Neutrophil (primary cell): Measurements from ENCODE around the gene CROCC2.

Experiments
- H3K27ac ChIP-seq: fragments of 200-600 bp; sonication (generic); 2 replicates; pipeline ENCODE4 v1.5.1; 2016; ENCODE audit warnings: mild to moderate bottlenecking, moderate library complexity
- H3K27me3 ChIP-seq: fragments of 200-600 bp; sonication (generic); 2 replicates; pipeline ENCODE4 v1.6.0; 2016; ENCODE audit warnings: mild to moderate bottlenecking
- H3K36me3 ChIP-seq: fragments of 200-600 bp; sonication (generic); 2 replicates; pipeline ENCODE4 v1.5.1; 2017
- H3K4me1 ChIP-seq, 2 experiments: fragments of 200-600 bp in 1 of 2; sonication (generic) in 1 of 2; 1 replicate in 1 of 2; 2 replicates in 1 of 2; pipeline versions ENCODE4 v1.5.1 to v1.6.1; 2013 to 2016; ENCODE audit warnings: low read depth in 1 of 2, low read length in 1 of 2, mild to moderate bottlenecking in 1 of 2, moderate library complexity in 1 of 2; ENCODE audit not compliant: control insufficient read depth in 1 of 2, insufficient read depth in 1 of 2
- H3K4me3 ChIP-seq, 2 experiments: fragments of 200-600 bp in 1 of 2; sonication (generic) in 1 of 2; 1 replicate in 1 of 2; 2 replicates in 1 of 2; pipeline ENCODE4 v1.5.1; 2013 to 2016; ENCODE audit warnings: low read depth in 1 of 2, low read length in 1 of 2, mild to moderate bottlenecking in 1 of 2, moderate library complexity in 1 of 2
- H3K9me3 ChIP-seq: fragments of 200-600 bp; sonication (generic); 2 replicates; pipeline ENCODE4 v1.5.1; 2016
- TF ChIP-seq, protein P1 (sequence below): fragments of 200-600 bp; sonication (generic); IDR thresholded peaks from 2 replicates; pipeline ENCODE4 v1.5.1; 2016; ENCODE audit warnings: antibody characterized with exemption

The CROCC2 gene

GRCh38 chr2:240959214-240959940 lies 53.2 kb downstream of the CROCC2 start:
- no peak overlapping the region for H3K4me3 ChIP-seq
- peaks cover 0 to 4% of the 10 kb centered on the region in 2 experiments for H3K4me1 ChIP-seq
- H3K27me3 ChIP-seq, result no peaks in the 10 kb centered on the region
- H3K36me3 ChIP-seq, result no peaks in the 10 kb centered on the region
- H3K27ac ChIP-seq, result no peak overlapping the region
- TF ChIP-seq, protein P1, sequence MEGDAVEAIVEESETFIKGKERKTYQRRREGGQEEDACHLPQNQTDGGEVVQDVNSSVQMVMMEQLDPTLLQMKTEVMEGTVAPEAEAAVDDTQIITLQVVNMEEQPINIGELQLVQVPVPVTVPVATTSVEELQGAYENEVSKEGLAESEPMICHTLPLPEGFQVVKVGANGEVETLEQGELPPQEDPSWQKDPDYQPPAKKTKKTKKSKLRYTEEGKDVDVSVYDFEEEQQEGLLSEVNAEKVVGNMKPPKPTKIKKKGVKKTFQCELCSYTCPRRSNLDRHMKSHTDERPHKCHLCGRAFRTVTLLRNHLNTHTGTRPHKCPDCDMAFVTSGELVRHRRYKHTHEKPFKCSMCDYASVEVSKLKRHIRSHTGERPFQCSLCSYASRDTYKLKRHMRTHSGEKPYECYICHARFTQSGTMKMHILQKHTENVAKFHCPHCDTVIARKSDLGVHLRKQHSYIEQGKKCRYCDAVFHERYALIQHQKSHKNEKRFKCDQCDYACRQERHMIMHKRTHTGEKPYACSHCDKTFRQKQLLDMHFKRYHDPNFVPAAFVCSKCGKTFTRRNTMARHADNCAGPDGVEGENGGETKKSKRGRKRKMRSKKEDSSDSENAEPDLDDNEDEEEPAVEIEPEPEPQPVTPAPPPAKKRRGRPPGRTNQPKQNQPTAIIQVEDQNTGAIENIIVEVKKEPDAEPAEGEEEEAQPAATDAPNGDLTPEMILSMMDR, result no peak
- no peaks in the 10 kb centered on the region for H3K9me3 ChIP-seq

DNA sequence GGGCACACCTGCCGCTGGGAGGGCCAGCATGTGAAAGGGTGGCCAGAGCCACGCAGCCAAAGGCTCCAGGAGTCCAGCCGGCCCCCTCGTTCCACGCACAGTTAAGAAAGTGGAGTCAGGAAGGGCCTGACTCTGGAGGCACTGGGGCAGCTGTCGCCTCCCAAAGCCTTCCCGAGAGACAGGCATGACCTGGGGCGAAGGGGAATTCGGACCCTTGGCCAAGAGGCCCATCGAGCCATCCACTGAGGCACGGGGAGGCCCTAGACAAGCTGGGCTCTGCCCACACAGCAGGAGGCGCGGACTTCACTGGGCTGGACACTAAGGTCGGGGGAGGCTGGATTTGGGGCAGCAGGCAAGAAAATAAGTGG lies 53.8 kb downstream of the CROCC2 start:
- Histone ChIP-seq H3K36me3 (no peaks in the 10 kb centered on the region), H3K27ac (no peak overlapping the region), H3K4me3 (no peak overlapping the region), H3K27me3 (peaks cover under 1% of the 10 kb centered on the region), H3K9me3 (no peaks in the 10 kb centered on the region), H3K4me1 (peaks cover 0 to 4% of the 10 kb centered on the region in 2 experiments)
- TF ChIP-seq, protein P1, result no peak

DNA sequence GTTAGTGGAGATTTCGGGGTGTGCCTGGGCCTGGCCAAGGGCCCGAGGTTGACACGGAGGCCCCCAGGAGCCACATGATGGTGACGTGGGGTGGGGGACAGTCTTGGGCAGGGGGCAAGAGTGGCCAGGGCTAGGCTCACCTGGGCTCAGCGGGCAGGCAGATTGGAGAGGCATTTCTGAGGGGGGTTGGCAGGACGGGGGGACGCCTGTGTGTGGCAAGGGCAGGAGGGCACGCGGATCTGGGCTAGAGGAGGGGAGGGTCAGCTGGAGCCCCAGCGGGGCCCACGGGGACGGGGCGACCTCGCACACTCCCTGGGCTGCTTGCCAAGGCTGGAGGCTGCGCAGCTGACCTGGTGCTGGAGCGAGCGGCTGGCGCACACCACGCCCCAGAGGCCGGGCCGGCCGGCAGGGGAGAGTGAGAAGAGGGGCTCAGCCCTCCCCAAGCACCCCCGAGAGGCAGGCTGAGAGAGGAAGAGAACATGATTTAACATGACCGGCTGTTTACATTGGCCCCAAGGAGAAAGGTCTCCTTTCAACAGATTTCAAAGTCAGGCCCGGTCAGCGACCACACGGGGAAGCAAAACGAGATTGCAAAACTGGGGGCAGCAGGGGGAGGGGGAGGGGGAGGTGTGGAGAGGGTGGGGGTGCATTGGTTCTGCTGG lies 54.3 kb downstream of the CROCC2 start:
- Histone ChIP-seq H3K27me3 (peaks cover 5% of the 10 kb centered on the region), H3K27ac (no peak overlapping the region), H3K9me3 (no peaks in the 10 kb centered on the region), H3K4me3 (no peak overlapping the region), H3K36me3 (no peaks in the 10 kb centered on the region), H3K4me1 (peaks cover 0 to 8% of the 10 kb centered on the region in 2 experiments)
- TF ChIP-seq, protein P1, result no peak

GRCh38 chr2:240960971-240961876 lies 55.1 kb downstream of the CROCC2 start:
- TF ChIP-seq, protein P1, result no peak
- peaks cover 5% of the 10 kb centered on the region for H3K27me3 ChIP-seq
- H3K36me3 ChIP-seq, result no peaks in the 10 kb centered on the region
- no peak overlapping the region for H3K27ac ChIP-seq
- no peaks in the 10 kb centered on the region for H3K9me3 ChIP-seq
- peaks cover 0 to 8% of the 10 kb centered on the region in 2 experiments for H3K4me1 ChIP-seq
- no peak overlapping the region for H3K4me3 ChIP-seq

DNA sequence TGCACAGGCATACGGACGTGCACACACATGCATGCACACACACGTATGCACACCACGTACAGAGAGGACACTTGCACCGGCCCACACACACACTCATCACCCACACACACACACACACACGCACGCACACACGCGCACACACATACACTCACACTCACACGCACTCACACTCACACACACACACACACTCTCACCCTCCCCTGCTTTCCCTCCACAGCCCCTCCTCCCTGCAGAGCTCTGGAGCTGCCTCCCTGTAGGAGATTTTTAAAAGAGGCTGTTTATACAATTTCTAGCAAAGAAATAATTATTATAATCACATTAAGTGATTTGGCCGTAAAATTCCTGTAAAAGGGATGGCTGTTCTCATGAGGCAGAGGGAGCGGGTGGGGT lies 55.8 kb downstream of the CROCC2 start:
- Histone ChIP-seq H3K36me3 (no peaks in the 10 kb centered on the region), H3K27me3 (peaks cover 5% of the 10 kb centered on the region), H3K27ac (no peak overlapping the region), H3K4me1 (peaks cover 0 to 8% of the 10 kb centered on the region in 2 experiments), H3K4me3 (no peak overlapping the region), H3K9me3 (no peaks in the 10 kb centered on the region)
- TF ChIP-seq, protein P1, result no peak
